Fibroblast of lung (primary cell): ENCODE measurements around the gene ACOT8. TPM values are rescaled to one million over a fixed set of nuclear protein-coding genes. Genes with fewer than 3 reads are reported as not detected.
A peak's percentile ranks its signal among the peaks of the same experiment; 100 is the strongest.

Experiments used
- DNase-seq, 2 donors: peaks; one replicate each; pipeline versions ENCODE4 v3.0.0 to v3.0.0-alpha.2; 2010; ENCODE audit warnings: low read depth in 2 of 2
- H2AFZ ChIP-seq: 2 replicates; pipeline ENCODE4 v1.5.1; 2012; ENCODE audit warnings: low read length, control low read depth, inconsistent platforms
- H3K27ac ChIP-seq: 2 replicates; pipeline ENCODE4 v1.5.1; 2011; ENCODE audit warnings: low read length, control low read depth; ENCODE audit not compliant: insufficient read depth
- H3K27me3 ChIP-seq: 2 replicates; pipeline ENCODE4 v1.5.1; 2011; ENCODE audit warnings: mild to moderate bottlenecking, low read length; ENCODE audit not compliant: control insufficient read depth, insufficient read depth
- H3K36me3 ChIP-seq: 2 replicates; pipeline ENCODE4 v1.5.1; 2011; ENCODE audit warnings: low read length; ENCODE audit not compliant: control insufficient read depth, insufficient read depth
- H3K4me1 ChIP-seq: 2 replicates; pipeline ENCODE4 v1.5.1; 2011; ENCODE audit warnings: low read length; ENCODE audit not compliant: control insufficient read depth, insufficient read depth; ENCODE audit errors: extremely low read depth
- H3K4me2 ChIP-seq: 2 replicates; pipeline ENCODE4 v1.5.1; 2011; ENCODE audit warnings: low read length, control low read depth; ENCODE audit not compliant: insufficient read depth; ENCODE audit errors: extremely low read depth
- H3K4me3 ChIP-seq, 4 experiments: fragments of 200-600 bp in 1 of 4; sonication (generic) in 1 of 4; replicated peaks in 1 of 4; 2 replicates each; pipeline ENCODE4 v1.5.1; 2011 to 2016; ENCODE audit warnings: low read length in 4 of 4, low read depth in 3 of 4, mild to moderate bottlenecking in 3 of 4, control low read depth in 2 of 4, inconsistent platforms in 1 of 4, mixed read lengths in 1 of 4; ENCODE audit not compliant: insufficient read depth in 1 of 4; ENCODE audit errors: control extremely low read depth in 1 of 4
- H3K79me2 ChIP-seq: 2 replicates; pipeline ENCODE4 v1.5.1; 2012; ENCODE audit warnings: mild to moderate bottlenecking, low read length, inconsistent platforms; ENCODE audit not compliant: control insufficient read depth, insufficient read depth
- H3K9ac ChIP-seq: 2 replicates; pipeline ENCODE4 v1.5.1; 2011; ENCODE audit warnings: mild to moderate bottlenecking, low read length, control low read depth; ENCODE audit not compliant: insufficient read depth
- H3K9me3 ChIP-seq: 2 replicates; pipeline ENCODE4 v1.5.1; 2012; ENCODE audit warnings: low read depth, low read length; ENCODE audit not compliant: control insufficient read depth, insufficient read depth
- H4K20me1 ChIP-seq: 2 replicates; pipeline ENCODE4 v1.5.1; 2011; ENCODE audit warnings: low read length; ENCODE audit not compliant: control insufficient read depth, insufficient read depth; ENCODE audit errors: extremely low read depth
- CTCF ChIP-seq, 2 donors: IDR thresholded peaks in 1 of 2; conservative IDR thresholded peaks in 1 of 2; 1 replicate in 1 of 2; 2 replicates in 1 of 2; pipeline ENCODE4 v1.5.1; 2011 to 2012; ENCODE audit warnings: low read length in 2 of 2, control low read depth in 1 of 2, inconsistent platforms in 1 of 2, low read depth in 1 of 2, mild to moderate bottlenecking in 1 of 2
- EZH2 ChIP-seq: IDR thresholded peaks from 2 replicates; pipeline ENCODE4 v1.5.1; 2012; ENCODE audit warnings: low read length, control low read depth, mild to moderate bottlenecking; ENCODE audit errors: missing control alignments
- polyA plus RNA-seq, 2 donors: library from polyadenylated mRNA; depleted of rRNA in 1 of 2; stranded (reverse) in 1 of 2; unstranded in 1 of 2; fragments of >200 nt; gene quantifications; 2 replicates each; pipeline ENCODE4 v1.2.1, GENCODE V29; 2011 to 2012; ENCODE audit warnings: missing spikeins in 1 of 2
- total RNA-seq: library from RNA; depleted of rRNA; stranded (reverse); fragments of >200 nt; gene quantifications from 2 replicates; pipeline ENCODE4 v1.2.1, GENCODE V29; 2014

ACOT8 gene
- total and polyA plus RNA-seq, 2 donors (not counting 1 experiment from before 2014, with no cell fraction given): 18.0 to 44.4 TPM

GRCh38 chr20:45843506-45843905, 13.7 kb downstream of the ACOT8 start:
- Histone ChIP-seq H3K36me3 (peaks cover 26% of the 10 kb centered on the region), H3K4me3 (no peak overlapping the region), H3K9ac (no peak overlapping the region), H2AFZ (no peak overlapping the region), H3K4me1 (no peaks in the 10 kb centered on the region), H3K9me3 (no peaks in the 10 kb centered on the region), H3K27ac (no peak overlapping the region), H4K20me1 (no peaks in the 10 kb centered on the region), H3K27me3 (no peaks in the 10 kb centered on the region), H3K4me2 (no peak overlapping the region), H3K79me2 (no peaks in the 10 kb centered on the region)
- TF ChIP-seq EZH2: no peak
- DNase-seq: no peak

- peak overlapping the region; percentile 7 for H3K27ac ChIP-seq
- H3K36me3 ChIP-seq: peaks cover 24% of the 10 kb centered on the region
Observed at GRCh38 chr20:45842169-45842812, 14.9 kb downstream of the ACOT8 start.

GRCh38 chr20:45841407-45842129, 15.6 kb downstream of the ACOT8 start:
- peaks cover 2% of the 10 kb centered on the region for H3K4me1 ChIP-seq
- DNase-seq: no peak
- H3K9me3 ChIP-seq: no peaks in the 10 kb centered on the region
- H3K79me2 ChIP-seq: peaks cover 1% of the 10 kb centered on the region
- peaks cover 24% of the 10 kb centered on the region for H3K36me3 ChIP-seq
- H4K20me1 ChIP-seq: no peaks in the 10 kb centered on the region
- no peak for TF ChIP-seq EZH2
- TF ChIP-seq CTCF (conservative IDR thresholded peaks at IDR 0.05 in 1 of 2, IDR thresholded peaks at IDR 0.05 in 1 of 2; ENCODE audit: low read depth in 1 of 2, low read length in 2 of 2): no peak
- H3K27ac ChIP-seq: peak overlapping the region; percentile 3
- H2AFZ ChIP-seq: no peak overlapping the region
- no peaks in the 10 kb centered on the region for H3K27me3 ChIP-seq
- no peak overlapping the region for H3K4me2 ChIP-seq
- H3K4me3 ChIP-seq: no peak overlapping the region
- no peak overlapping the region for H3K9ac ChIP-seq

More at GRCh38 chr20:45842169-45842812, 14.9 kb downstream of the ACOT8 start:
- Histone ChIP-seq H4K20me1 (no peaks in the 10 kb centered on the region), H3K9ac (no peak overlapping the region), H3K79me2 (no peaks in the 10 kb centered on the region), H3K9me3 (no peaks in the 10 kb centered on the region), H2AFZ (no peak overlapping the region), H3K4me3 (no peak overlapping the region), H3K27me3 (no peaks in the 10 kb centered on the region), H3K4me1 (no peaks in the 10 kb centered on the region), H3K4me2 (no peak overlapping the region)
- DNase-seq: peak; percentile 12 to 69
- TF ChIP-seq CTCF (conservative IDR thresholded peaks at IDR 0.05 in 1 of 2, IDR thresholded peaks at IDR 0.05 in 1 of 2; ENCODE audit: low read depth in 1 of 2, low read length in 2 of 2) (no peak), EZH2 (no peak)
